Psoas muscle (tissue), 8 donors: ENCODE data around the gene CTDSP1. TPM values are rescaled to one million over a fixed set of nuclear protein-coding genes. Genes with fewer than 3 reads are reported as not detected.

Experiments used
- ATAC-seq, 4 donors: fragments of 200-7000 bp; cut with Tn5 transposase; one replicate each; pipeline ENCODE4 v1.9.1; 2020; ENCODE audit warnings: moderate library complexity in 3 of 4, mild to moderate bottlenecking in 2 of 4
- DNase-seq, 2 donors: peaks; one replicate each; pipeline ENCODE4 v3.0.0-alpha.2; 2020
- H3K27ac ChIP-seq: fragments of 200-600 bp; one replicate; pipeline ENCODE4 v1.8.0; 2022
- H3K27me3 ChIP-seq, 3 donors: fragments of 200-600 bp in 1 of 3; one replicate each; pipeline versions ENCODE4 v1.6.1 to v1.8.0; 2013 to 2022; ENCODE audit warnings: low read length in 2 of 3, mild to moderate bottlenecking in 2 of 3, moderate library complexity in 1 of 3; ENCODE audit not compliant: insufficient read depth in 3 of 3
- H3K36me3 ChIP-seq, 2 donors: fragments of 200-600 bp in 1 of 2; one replicate each; pipeline versions ENCODE4 v1.6.1 to v1.8.0; 2013 to 2022; ENCODE audit warnings: low read depth in 1 of 2, mild to moderate bottlenecking in 1 of 2, moderate library complexity in 1 of 2; ENCODE audit not compliant: insufficient read depth in 1 of 2
- H3K4me1 ChIP-seq: fragments of 200-600 bp; one replicate; pipeline ENCODE4 v1.8.0; 2022
- H3K4me3 ChIP-seq: fragments of 200-600 bp; one replicate; pipeline ENCODE4 v1.8.0; 2022; ENCODE audit warnings: mild to moderate bottlenecking
- H3K9me3 ChIP-seq: fragments of 200-600 bp; one replicate; pipeline ENCODE4 v1.8.0; 2022
- WGBS, 3 donors: extraction: QIAGEN DNeasy Blood & Tissue Kit; methylation state at CpG; one replicate each; pipeline versions ENCODE4 v1.1.6 to v1.1.7; 2013; 5-methylcytosine and 5-hydroxymethylcytosine counted together
- intact Hi-C, 2 donors: fragments of 100-400 bp; cut with DNase I; formaldehyde crosslinking; loops; one replicate each; pipeline versions ENCODE4 v1.11.0 to v1.14.2; 2022
- polyA plus RNA-seq, 3 donors: library from polyadenylated mRNA; stranded (reverse); fragments of 200-250 nt; gene quantifications; one replicate each; pipeline ENCODE4 v1.2.3, GENCODE V29; 2013
- total RNA-seq, 4 donors: library from RNA; stranded (reverse); fragmentation: NEBNext Ultra II Directional in 2 of 4; extraction: Animal tissue kit (Norgen Biotek cat#: 25700) in 2 of 4; gene quantifications; one replicate each; pipeline versions ENCODE4 v1.2.1 to v1.2.4, GENCODE V29; 2021 to 2023
- TF ChIP-seq, protein P1 (sequence below): fragments of 200-600 bp; IDR thresholded peaks from one replicate; pipeline ENCODE4 v1.8.0; 2022; ENCODE audit warnings: antibody characterized with exemption
- donor health status: healthy with polysubstance abuse.
- donor health status: DM: no; HTN: no; CAD: no; lungs with moderate emphysema.
- donor health status: Bipolar disorder and iron deficiency.
- donor health status: healthy.
- donor health status: DM: yes; HTN: yes; CAD: no.
- donor health status: DM: no; HTN: no; CAD: no.
- donor health status: DM: no; HTN: no; CAD: no.
- donor health status: DM: yes; HTN: yes; CAD: no.

CTDSP1 gene
- total and polyA plus RNA-seq, 7 donors = 55.6 to 73.0 (median 61.9) TPM

DNA sequence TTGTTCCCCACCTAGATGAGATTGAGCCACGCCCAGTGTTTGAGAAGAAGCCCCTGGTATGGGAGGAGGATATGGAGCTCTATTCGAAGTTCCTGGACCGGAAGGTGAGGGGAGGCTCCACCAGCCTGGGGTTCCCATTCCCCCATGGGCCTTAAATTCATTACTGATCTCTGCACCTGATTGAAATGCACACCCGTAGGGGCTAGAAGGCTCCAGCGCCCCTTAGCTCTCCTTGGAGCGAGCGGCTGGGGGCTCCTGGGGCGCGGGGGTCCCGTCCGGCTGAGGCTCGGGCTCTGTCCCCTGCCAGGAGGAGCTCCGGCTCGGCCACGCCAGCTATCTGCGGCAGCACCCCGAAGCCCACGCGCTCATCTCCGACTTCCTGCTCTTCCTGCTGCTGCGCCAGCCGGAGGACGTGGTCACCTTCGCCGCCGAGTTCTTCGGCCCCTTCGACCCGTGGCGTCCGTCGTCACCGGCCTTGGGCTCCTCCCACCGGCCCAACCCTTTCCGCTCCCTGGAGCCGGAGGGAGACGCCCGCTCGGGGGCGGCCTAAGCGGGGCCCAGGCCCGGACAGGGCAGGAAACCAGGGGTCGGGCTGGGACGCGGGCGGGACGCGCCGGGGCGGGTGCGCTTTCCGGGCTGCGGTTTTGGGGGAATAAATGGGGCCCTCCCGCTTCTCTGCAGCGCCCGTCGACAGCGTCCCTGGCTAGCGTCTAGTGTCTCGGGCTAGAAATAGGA lies 32.1 kb upstream of the CTDSP1 start:
- no peaks in the 10 kb centered on the region for H3K4me1 ChIP-seq
- DNase-seq (peak; percentile 90 to 94), ATAC-seq (peak; percentile 83 to 95 (median 92))
- peak overlapping the region; percentile 82 for H3K27ac ChIP-seq
- H3K27me3 ChIP-seq = no peaks in the 10 kb centered on the region
- TF ChIP-seq, protein P1, sequence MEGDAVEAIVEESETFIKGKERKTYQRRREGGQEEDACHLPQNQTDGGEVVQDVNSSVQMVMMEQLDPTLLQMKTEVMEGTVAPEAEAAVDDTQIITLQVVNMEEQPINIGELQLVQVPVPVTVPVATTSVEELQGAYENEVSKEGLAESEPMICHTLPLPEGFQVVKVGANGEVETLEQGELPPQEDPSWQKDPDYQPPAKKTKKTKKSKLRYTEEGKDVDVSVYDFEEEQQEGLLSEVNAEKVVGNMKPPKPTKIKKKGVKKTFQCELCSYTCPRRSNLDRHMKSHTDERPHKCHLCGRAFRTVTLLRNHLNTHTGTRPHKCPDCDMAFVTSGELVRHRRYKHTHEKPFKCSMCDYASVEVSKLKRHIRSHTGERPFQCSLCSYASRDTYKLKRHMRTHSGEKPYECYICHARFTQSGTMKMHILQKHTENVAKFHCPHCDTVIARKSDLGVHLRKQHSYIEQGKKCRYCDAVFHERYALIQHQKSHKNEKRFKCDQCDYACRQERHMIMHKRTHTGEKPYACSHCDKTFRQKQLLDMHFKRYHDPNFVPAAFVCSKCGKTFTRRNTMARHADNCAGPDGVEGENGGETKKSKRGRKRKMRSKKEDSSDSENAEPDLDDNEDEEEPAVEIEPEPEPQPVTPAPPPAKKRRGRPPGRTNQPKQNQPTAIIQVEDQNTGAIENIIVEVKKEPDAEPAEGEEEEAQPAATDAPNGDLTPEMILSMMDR = no peak
- no peaks in the 10 kb centered on the region for H3K36me3 ChIP-seq
- peak overlapping the region; percentile 70 for H3K4me3 ChIP-seq
- intact Hi-C loops = no loop called here
- 7 to 8% (median 8%) methylated on average over 58 to 60 of the region's 60 CpGs for WGBS, 3 donors
- no peaks in the 10 kb centered on the region for H3K9me3 ChIP-seq

DNA sequence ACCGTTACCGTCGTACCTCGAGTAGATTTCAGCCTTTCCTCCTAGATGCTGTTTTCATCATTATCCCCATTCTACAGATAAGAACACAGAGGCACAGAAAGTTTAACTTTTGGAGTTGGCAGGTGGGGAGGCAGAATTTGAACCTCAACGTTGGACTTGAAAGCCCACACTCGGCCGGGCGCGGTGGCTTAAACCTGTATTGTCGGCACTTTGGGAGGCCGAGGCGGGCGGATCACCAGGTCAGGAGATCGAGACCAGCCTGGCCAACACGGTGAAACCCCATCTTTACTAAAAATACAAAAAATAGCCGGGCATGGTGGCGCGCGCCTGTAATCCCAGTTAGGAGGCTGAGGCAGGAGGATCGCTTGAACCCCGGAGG lies 31.5 kb upstream of the CTDSP1 start:
- Histone ChIP-seq H3K9me3 (no peaks in the 10 kb centered on the region), H3K4me1 (no peaks in the 10 kb centered on the region), H3K4me3 (peak overlapping the region; percentile 70), H3K36me3 (no peaks in the 10 kb centered on the region), H3K27ac (peak overlapping the region; percentile 82), H3K27me3 (no peaks in the 10 kb centered on the region)
- 62 to 66% (median 65%) methylated on average over 21 of the region's 21 CpGs for WGBS, 3 donors
- intact Hi-C loops = no loop called here
- ATAC-seq (no peak), DNase-seq (no peak)
- TF ChIP-seq, protein P1 = no peak

DNA sequence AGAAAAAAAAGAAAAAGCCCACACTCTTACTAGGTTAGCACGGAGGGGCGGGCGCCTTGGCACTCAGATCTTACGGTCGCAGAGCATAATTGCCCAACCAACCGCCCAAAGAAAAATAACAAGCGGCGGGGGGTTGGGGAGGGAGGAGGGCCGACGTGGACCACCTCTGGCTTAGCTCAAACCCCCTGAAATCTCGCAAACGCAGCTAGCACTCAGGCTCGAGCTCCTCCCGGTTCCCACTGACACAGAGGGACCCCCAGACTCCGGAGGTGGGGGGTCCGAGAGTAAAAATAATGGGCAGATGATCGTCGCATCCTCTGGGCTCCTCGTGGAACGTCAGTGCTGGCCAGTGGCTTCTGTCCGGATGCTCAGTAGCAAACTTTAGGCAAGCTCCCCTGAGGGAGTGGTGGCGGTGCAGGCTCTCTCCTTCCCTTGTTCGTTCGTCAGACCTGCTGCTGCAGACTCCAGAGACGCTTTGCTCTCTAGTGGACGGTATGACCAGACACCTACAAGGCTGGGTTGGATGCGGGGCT lies 31.0 kb upstream of the CTDSP1 start:
- TF ChIP-seq, protein P1 = no peak
- Histone ChIP-seq H3K36me3 (no peaks in the 10 kb centered on the region), H3K4me1 (no peaks in the 10 kb centered on the region), H3K9me3 (no peaks in the 10 kb centered on the region), H3K4me3 (peak overlapping the region; percentile 12), H3K27me3 (no peaks in the 10 kb centered on the region), H3K27ac (peak overlapping the region; percentile 82)
- ATAC-seq (peak in 1 of 4 donors; percentile 18), DNase-seq (peak in 1 of 2 donors; percentile 39)
- intact Hi-C loops = no loop called here
- WGBS, 3 donors = 36 to 41% (median 38%) methylated on average over 27 of the region's 27 CpGs

DNA sequence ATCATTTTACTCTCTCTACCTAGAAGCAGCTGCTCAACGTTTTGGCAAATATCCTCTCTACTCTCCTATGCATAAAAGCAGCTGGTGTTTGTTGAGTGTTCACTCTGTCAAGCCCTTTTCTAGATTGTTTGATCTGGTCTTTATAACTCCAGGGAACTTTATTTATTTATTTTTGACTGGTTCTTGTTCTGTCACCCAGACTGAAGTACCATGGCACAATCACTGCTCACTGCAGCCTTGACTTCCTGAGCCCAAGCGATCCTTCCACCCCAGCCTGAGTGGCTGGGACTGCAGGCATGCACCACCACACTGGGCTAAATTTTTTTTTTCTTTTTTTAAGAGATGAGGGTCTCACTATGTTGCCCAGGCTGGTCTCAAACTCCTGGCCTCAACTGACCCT lies 30.3 kb upstream of the CTDSP1 start:
- WGBS, 3 donors = 48 to 57% (median 50%) methylated on average over 2 of the region's 2 CpGs
- intact Hi-C loops = no loop called here
- TF ChIP-seq, protein P1 = no peak

More for the DNA sequence above, 30.3 kb upstream of the CTDSP1 start:
- H3K4me1 ChIP-seq = no peaks in the 10 kb centered on the region
- DNase-seq (no peak), ATAC-seq (no peak)
- H3K36me3 ChIP-seq = no peaks in the 10 kb centered on the region
- H3K9me3 ChIP-seq = no peaks in the 10 kb centered on the region
- no peak overlapping the region for H3K27ac ChIP-seq
- no peak overlapping the region for H3K4me3 ChIP-seq
- H3K27me3 ChIP-seq = no peaks in the 10 kb centered on the region
